AG04450 (cell line): Measurements from ENCODE around the gene LIMK2. TPM values are rescaled to one million over a fixed set of nuclear protein-coding genes. Genes with fewer than 3 reads are reported as not detected.
"Not testable (repeated sequence)": the region's sequence is repeated elsewhere in the genome, so short reads cannot be mapped to it uniquely, and the experiment has no call there.

ENCODE experiments used
- CTCF ChIA-PET: fragments of 300-600, 350-600 bp; formaldehyde crosslinking; extraction: SDS; loops from one replicate; lab custom pipeline; 2022; ENCODE audit warnings: antibody characterized with exemption, inconsistent platforms; lab: Charles Lee
- POLR2A ChIA-PET: fragments of 350-600 bp; formaldehyde crosslinking; extraction: SDS; loops from one replicate; lab custom pipeline; 2021; ENCODE audit warnings: antibody characterized with exemption, inconsistent platforms; lab: Yijun Ruan, JAX
- DNase-seq: peaks from one replicate; pipeline ENCODE4 v3.0.0-alpha.2; 2011; ENCODE audit warnings: low read depth, low spot score
- H3K27ac ChIP-seq: one replicate; pipeline ENCODE4 v1.5.1; 2012; ENCODE audit warnings: low read depth, low read length, control low read depth
- H3K27me3 ChIP-seq: one replicate; pipeline ENCODE4 v1.6.0; 2012; ENCODE audit warnings: low read length; ENCODE audit not compliant: control insufficient read depth, insufficient read depth
- H3K4me3 ChIP-seq: 2 replicates; pipeline ENCODE4 v1.5.1; 2011; ENCODE audit warnings: mild to moderate bottlenecking, low read depth, low read length, control low read depth
- H3K9me3 ChIP-seq: 2 replicates; pipeline ENCODE4 v1.5.1; 2012; ENCODE audit warnings: low read length; ENCODE audit not compliant: control insufficient read depth, insufficient read depth
- polyA plus RNA-seq: library from polyadenylated mRNA; depleted of rRNA; stranded (reverse); fragments of >200 nt; gene quantifications from 2 replicates; pipeline ENCODE4 v1.2.3, GENCODE V29; 2011
- TF ChIP-seq, protein P1 (sequence below): IDR thresholded peaks from 2 replicates; pipeline ENCODE4 v1.5.1; 2011; ENCODE audit warnings: low read depth, low read length, control low read depth, inconsistent platforms

Gene LIMK2
- polyA plus RNA-seq, 1 experiment: 5.0 TPM

DNA sequence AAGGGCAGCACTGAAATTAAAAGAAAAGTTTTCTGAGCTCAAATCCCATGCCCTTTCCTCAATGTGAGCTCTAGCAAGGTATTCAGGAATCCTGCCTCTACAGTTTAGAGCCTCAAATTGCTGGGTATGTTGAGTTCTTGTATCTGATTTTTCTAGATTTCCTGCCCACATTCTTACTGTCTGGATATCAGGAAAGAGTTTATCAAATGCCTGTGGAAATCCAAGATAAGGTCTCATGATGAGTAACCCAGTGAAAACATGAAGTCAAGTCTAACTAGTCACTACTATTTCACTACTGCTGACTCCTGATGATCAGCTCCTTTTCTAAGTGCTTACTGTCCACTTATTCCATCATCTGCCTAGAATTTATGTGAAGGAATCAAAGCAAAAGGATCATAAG lies 29.8 kb downstream of the LIMK2 start:
- DNase-seq: no peak
- no peak overlapping the region for H3K27ac ChIP-seq
- H3K27me3 ChIP-seq: no peaks in the 10 kb centered on the region
- H3K4me3 ChIP-seq: no peak overlapping the region
- CTCF ChIA-PET: interaction anchor here (0.7 to 2.6 kb wide), 8 partner anchors 10 to 72 kb away, joined by 3 to 17 read pairs (median 4); partner anchors contain the start of genes LIMK2 and PIK3IP1
- TF ChIP-seq, protein P1, sequence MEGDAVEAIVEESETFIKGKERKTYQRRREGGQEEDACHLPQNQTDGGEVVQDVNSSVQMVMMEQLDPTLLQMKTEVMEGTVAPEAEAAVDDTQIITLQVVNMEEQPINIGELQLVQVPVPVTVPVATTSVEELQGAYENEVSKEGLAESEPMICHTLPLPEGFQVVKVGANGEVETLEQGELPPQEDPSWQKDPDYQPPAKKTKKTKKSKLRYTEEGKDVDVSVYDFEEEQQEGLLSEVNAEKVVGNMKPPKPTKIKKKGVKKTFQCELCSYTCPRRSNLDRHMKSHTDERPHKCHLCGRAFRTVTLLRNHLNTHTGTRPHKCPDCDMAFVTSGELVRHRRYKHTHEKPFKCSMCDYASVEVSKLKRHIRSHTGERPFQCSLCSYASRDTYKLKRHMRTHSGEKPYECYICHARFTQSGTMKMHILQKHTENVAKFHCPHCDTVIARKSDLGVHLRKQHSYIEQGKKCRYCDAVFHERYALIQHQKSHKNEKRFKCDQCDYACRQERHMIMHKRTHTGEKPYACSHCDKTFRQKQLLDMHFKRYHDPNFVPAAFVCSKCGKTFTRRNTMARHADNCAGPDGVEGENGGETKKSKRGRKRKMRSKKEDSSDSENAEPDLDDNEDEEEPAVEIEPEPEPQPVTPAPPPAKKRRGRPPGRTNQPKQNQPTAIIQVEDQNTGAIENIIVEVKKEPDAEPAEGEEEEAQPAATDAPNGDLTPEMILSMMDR: peak; percentile 36; the same call in 1 of the 2 replicates
- H3K9me3 ChIP-seq: no peaks in the 10 kb centered on the region
- POLR2A ChIA-PET: interaction anchor here (0.7 kb wide), 1 partner anchor 287 kb away, joined by 4 read pairs; no protein-coding TSS in a partner anchor

DNA sequence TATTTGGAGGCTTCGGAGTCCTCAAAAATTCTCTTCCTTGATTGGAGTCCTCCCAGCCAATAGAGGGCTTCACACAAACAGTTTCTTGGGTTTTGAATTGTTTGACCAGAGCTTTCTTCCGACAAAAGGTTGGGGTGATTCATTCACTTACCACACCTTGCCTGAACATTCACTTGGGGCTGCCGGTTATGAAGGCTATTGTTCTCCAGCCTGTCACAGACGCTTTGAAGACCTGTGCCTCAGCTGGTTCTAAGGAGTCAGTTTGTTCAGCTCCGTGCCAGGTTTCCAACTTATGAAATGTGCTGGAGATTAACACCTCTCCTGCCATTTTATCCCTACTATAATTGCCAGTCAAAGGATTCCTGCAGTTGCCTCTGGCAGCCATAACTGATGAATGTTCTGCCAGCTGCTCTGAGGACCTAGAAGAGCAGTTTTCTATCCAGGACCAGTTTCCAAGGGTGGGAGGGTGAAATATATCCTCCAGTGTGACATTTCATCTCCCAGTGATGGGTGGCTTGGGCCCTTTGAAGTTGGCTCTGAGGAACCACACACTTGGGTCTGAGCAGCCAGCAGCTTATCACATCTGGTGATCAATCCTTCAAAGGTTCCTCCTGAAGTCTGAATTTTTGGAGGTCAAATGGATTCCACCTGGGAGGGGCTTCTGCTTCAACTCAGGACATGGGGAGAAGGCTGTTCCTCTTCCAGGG lies 31.4 kb downstream of the LIMK2 start:
- Histone ChIP-seq H3K27ac (peak overlapping the region; percentile 66), H3K4me3 (no peak overlapping the region), H3K9me3 (no peaks in the 10 kb centered on the region), H3K27me3 (no peaks in the 10 kb centered on the region)
- ChIA-PET POLR2A (interaction anchor here (0.9 to 1.0 kb wide), 2 partner anchors 27 to 136 kb away, joined by 3 to 6 read pairs; partner anchors contain the start of gene SELENOM), CTCF (interaction anchor here (1.0 to 2.6 kb wide), 4 partner anchors 11 to 136 kb away, joined by 3 to 17 read pairs (median 7); partner anchors contain the start of gene SELENOM)
- TF ChIP-seq, protein P1: no peak
- DNase-seq: no peak

DNA sequence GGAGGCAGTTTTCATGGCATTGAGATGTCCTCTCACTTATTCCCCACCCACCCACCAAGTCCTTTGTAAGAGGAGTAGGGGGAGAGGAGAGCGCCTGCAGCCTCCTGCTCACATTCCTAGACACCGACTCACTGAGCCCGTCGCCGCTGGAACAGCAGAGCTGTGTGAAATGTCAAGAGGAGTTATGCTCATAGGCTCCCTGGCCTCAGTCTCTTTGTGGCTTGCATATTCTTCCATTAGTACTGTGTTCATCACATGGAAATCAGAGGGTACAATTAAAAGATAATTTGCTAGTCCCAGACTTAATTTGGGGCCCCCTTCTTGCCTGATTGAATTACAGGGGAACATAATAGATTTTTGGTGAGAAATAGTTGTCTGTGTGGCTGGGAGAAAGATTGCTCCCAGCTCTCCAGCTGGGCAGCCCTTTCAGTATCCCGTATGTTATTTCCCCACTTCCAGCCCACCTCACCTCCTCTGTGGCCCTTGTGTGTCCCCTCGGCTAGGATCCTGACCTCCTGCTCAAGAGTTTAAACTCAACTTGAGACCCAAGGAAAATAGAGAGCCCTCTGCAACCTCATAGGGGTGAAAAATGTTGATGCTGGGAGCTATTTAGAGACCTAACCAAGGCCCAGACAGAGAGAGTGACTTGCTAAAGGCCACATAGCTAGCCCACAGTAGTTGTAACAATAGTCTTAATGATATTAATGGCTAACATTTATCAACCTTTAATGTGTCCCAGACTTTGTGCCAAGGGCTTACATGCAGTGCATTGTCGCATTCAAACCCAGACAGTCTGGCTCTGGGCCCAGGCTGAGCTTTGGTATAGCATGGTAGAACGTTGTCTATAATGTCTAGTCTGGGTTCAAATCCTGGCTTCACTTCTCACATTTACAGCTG lies 32.2 kb downstream of the LIMK2 start:
- ChIA-PET CTCF (interaction anchor here (0.9 to 2.6 kb wide), 4 partner anchors 29 to 137 kb away, joined by 3 to 17 read pairs (median 8); partner anchors contain the start of gene SELENOM), POLR2A (interaction anchor here (1.0 kb wide), 1 partner anchor 136 kb away, joined by 6 read pairs; the partner anchor contains the start of gene SELENOM)
- Histone ChIP-seq H3K9me3 (no peaks in the 10 kb centered on the region), H3K27me3 (no peaks in the 10 kb centered on the region), H3K27ac (peak overlapping the region; percentile 66), H3K4me3 (no peak overlapping the region)
- DNase-seq: peak; percentile 51
- TF ChIP-seq, protein P1: no peak

DNA sequence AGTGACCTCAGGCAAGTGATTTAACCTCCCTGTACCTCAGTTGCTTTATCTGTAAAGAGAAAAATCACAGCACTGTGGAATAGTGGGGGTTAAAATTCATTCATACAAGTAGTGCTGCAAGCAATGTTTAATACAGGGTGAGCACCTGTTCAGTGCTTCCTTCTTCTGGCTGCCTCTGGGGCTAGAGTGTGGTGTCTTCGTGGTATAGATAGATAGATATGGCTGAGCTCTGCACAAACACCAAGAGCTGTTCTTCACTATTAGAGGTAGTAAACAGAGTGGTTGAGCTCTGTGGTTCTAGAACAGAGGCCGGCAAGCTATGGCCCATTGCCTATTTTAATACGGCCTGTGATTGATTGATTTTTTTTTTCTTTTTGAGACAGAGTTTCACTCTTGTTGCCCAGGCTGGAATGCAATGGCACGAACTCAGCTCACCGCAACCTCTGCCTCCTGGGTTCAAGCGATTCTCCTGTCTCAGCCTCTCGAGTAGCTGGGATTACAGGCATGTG lies 32.9 kb downstream of the LIMK2 start:
- CTCF ChIA-PET: interaction anchor here (0.9 to 1.6 kb wide), 2 partner anchors 28 to 138 kb away, joined by 3 to 9 read pairs; partner anchors contain the start of gene SELENOM
- no peak overlapping the region for H3K27ac ChIP-seq
- DNase-seq: no peak
- H3K4me3 ChIP-seq: no peak overlapping the region
- H3K9me3 ChIP-seq: no peaks in the 10 kb centered on the region
- TF ChIP-seq, protein P1: no peak
- H3K27me3 ChIP-seq: no peaks in the 10 kb centered on the region
- POLR2A ChIA-PET: no interaction called here

DNA sequence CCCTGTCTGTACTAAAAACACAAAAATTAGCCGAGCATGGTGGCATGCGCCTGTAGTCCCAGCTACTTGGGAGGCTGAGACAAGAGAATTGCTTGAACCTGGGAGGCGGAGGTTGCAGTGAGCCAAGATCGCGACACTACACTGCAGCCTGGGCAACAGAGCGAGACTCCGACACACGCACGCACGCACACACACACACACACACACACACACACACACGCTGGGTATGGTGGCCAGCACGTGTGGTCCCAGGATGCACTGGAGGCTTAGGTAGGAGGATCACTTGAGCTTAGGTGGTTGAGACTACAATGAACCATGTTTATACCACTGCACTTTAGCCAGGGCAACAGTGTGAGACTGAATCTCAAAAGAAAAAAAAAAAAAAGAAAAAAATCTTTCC lies 33.9 kb downstream of the LIMK2 start:
- DNase-seq, H3K27ac ChIP-seq, H3K4me3 ChIP-seq, H3K27me3 ChIP-seq, H3K9me3 ChIP-seq: not testable (repeated sequence)
- ChIA-PET CTCF (interaction anchor here (0.6 to 6.1 kb wide), 2 partner anchors 27 to 156 kb away, joined by 3 to 46 read pairs; no protein-coding TSS in a partner anchor), POLR2A (interaction anchor here (0.7 kb wide), 1 partner anchor 152 kb away, joined by 3 read pairs; no protein-coding TSS in a partner anchor)
